ENCODE measurements around the gene GINS2. TPM values are rescaled to one million over a fixed set of nuclear protein-coding genes. Genes with fewer than 3 reads are reported as not detected.

Gene GINS2
- total RNA-seq, 1 donor from 2014 or later, result 0.81 TPM

DNA sequence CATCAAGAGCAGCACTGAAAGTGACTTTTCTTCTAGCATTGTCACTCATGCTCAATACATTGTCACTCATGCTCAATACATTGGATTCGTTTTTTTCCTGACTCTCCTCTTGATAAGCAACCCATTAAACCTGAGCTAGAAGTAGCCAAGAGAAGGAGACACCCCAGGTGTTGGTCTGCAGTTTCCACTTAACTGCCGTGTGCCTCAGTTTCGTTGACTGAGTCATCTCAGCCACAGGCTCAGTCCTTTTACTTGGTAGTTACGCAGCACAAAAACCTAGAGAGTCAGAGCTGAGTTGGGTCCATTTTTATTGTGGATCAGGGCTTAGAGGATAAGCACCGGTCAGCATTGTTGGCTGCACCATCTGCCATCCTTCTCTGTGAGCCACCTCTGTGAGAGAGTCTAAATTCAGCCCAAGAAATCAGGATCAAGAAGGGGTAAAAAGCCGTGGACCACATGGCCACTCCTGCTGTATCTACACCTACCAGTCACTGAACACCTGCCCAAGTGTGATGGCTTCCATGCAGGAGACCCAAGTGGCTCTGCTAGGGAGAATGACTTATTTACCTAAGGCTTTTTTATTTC, 11.3 kb downstream of the GINS2 start:
- DNase-seq (no peak), ATAC-seq (ENCODE audit: poor library complexity) (no peak)
- intact Hi-C loops (cut with DNase I), result no loop called here

DNA sequence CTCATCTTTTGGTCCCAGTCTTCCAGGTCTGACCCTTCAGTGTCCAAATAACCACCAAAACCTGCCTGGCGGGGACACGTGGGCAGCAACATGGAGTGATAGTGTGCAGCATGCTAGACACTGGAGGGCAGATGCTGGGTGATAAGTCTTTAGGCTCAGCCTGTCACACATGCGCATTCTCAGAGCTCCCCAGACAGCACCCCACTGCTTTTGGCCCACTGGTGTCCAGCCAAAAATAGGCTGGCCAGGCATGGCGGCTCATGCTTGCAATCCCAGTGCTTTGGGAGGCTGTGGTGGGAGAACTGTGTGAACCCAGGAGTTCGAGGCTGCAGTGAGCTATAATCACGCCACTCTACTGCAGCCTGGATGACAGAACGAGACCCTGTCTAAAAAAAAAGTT, 12.3 kb downstream of the GINS2 start:
- intact Hi-C loops (cut with DNase I), result no loop called here

DNA sequence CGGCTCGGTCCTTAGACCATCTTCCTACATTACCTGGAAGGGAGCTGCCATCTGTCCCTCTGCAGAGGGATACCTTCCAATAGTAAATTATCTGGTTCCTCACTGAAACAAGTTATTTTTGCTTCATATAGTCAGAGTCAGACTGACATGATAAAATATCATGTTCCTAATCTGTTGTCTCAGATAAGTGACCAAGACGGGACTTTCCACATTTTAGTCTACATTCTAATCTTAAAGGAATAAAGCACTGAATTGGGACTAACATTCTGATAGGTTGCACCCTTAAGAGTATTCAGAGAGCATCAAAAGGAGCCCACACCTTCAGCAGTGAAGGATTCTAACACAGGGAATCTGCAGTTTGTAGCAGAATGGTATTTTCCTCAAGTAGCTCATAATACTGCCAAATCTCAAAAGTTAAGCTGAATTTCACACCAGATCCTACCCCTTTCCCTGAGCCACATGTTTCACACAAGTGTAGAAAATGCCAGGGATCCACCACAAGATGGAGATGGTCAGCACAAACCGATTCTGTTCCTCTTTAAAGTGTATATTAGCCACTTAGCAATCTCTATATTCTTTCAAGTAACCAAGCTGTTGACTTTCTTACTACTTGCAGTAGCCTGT, 13.4 kb downstream of the GINS2 start:
- DNase-seq (no peak), ATAC-seq (ENCODE audit: poor library complexity) (no peak)
- intact Hi-C loops (cut with DNase I), result no loop called here

More for the DNA sequence above, 12.3 kb downstream of the GINS2 start:
- DNase-seq, result peak; percentile 5
- no peak for ATAC-seq (ENCODE audit: poor library complexity)

DNA sequence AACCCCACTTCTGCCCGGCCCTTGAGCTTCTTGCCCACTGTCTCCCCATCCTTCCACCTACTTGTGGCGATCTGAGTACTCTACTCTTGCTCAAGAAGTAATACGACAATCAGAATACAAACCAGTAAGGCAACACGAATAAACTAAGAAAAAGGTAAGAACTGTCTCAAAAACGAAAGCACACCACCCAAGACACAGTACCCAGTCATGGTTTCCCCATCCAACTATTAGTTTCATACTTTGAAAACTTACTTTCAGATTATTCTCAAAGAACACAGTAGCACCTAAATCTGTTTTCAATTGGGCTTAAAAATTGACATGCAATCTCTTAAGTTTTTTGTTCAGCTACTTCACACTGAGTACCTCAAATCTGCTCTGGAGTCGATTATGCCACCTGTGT, 13.9 kb downstream of the GINS2 start:
- DNase-seq (no peak), ATAC-seq (ENCODE audit: poor library complexity) (no peak)
- intact Hi-C loops (cut with DNase I), result no loop called here

DNA sequence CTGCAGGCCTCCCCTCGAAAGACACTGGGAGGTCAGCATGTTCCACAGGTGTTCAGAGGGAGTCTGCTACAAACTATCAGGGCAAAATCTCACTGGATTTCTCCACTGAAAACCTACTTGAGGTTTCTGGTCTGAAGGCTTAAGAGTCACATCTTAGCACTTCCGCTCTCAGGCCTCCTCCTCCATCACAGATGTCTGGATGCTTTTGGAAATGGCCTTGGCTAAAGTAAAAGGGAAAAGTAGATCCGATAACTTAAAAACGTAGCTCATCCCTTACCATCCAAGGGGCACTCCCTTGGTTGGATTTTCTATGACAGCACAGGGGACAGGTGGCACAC, 14.4 kb downstream of the GINS2 start:
- intact Hi-C loops (cut with DNase I), result no loop called here

DNA sequence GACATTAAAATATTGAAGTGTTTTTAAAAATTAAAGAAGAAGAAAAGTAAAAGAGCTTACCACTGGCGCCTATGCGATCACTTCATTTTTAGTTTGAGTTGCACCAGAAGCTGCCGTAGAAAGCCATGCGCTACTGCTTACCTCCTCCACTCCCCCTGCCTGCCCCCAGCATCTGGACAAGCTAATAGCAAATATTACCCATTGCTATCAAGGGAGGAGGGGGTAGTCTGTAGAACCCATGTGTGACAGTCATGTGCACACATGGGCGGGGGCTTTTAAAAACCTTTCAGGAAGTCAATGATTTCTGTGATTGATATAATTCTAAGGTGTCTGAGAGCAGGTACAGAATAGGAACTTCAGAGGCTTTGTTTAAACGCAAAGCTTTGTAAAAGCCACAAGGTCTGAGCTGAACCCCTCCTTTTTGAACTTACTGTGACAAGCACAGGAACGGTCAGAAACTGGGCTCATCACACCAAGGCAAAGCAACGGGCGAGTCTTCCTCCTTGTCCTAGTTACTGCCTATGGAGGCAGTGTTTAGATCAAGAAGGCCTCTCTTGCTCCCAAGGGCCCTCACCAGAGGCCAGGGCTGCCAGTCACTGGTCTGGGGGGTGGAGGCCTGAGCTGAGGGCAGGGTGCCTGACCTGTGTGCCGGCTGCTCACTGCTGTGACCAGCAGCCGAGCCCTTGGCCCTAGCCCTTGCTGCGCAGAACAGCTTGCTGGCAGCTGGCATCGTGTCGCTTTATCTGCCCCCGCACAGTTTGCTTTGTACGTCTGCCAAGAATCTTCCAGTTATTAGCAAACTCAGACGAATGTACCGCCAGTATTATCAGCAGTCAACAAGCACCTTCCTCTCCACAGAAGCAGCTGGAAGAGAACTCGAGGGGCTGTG, 15.0 kb downstream of the GINS2 start:
- intact Hi-C loops (cut with DNase I), result no loop called here
- ATAC-seq (ENCODE audit: poor library complexity), result peak; percentile 94
- DNase-seq, result peak; percentile 81

More for the DNA sequence above, 14.4 kb downstream of the GINS2 start:
- DNase-seq, result no peak
- ATAC-seq (ENCODE audit: poor library complexity), result no peak

DNA sequence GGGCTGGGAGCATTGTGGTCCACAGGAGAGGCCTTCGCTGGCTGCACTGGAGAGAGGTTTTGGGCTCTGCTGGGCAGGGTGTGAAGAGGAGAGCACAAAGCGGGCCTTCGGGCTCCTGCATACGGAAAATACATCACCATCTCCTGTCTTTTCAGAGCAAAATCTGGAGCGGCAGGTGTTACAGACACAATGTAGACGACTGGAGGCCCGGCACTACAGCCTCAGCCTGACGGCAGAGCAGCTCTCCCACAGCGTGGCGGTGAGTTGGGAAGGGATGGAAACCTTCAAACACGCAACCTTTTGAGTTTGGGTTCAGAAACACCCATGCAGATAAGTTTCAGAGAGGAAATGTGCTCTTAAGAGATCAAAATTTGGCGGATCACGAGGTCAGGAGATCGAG, 17.9 kb downstream of the GINS2 start:
- ATAC-seq (ENCODE audit: poor library complexity) (no peak), DNase-seq (peak; percentile 7)
- intact Hi-C loops (cut with DNase I), result no loop called here

DNA sequence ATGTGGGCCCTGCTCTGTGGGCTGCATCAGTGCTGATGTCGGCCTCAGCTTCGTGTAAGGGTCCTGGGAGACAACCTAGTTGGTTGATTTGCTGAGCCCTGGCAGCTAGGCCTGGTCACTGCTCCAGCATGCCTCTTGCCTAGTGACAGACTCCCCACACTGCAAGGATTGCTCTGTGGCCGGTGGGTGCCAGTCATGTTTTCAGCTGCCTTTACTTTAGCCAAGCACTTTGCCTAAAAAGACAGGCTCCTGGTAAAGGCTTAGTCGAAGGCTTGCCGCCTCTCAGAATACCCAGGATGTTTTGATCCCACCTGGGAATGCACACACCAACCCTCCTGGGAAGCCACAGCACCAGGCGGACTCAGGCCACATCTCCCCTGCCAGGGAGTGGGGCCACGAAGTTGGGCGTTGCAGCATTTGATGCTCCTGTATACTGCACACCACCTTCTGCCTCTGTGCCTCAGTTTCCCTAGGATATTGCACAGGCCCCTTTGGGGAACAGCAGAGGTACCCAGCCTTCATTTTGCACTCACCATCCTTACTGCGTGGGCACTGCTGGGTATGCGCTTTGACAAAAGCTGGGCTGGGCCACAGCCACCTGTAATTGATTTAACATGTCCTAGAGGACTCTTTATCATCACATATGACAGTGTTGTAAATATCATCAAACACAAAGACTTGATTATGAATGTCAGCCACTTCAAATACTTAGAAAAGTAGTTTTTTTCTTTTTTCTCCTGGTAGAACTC, 19.9 kb downstream of the GINS2 start:
- ATAC-seq (ENCODE audit: poor library complexity), result no peak
- peak; percentile 18 for DNase-seq
- intact Hi-C loops (cut with DNase I), result no loop called here

DNA sequence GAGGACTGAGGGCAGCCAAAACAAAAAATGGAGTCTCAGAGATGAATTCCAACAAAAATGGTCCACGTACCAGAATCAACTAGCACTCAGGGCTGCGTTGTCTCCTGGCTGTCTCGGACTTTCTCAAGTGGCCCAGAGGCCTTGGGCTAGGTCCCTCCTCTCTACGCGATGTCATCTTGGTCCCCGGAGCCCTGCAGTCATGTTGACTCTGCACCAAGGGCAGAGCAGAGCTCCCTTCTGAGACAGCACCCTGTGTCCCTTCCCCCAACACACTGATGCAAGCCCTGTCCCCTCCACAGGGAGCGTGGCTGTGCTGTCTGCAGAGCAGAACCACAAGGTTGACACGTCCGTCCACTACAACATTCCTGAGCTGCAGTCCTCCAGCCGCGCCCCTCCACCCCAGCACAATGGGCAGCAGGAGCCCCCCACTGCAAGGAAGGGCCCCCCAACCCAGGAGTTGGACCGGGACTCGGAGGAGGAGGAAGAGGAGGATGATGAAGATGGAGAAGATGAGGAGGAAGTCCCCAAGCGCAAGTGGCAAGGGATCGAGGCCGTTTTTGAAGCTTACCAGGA, 20.8 kb downstream of the GINS2 start:
- no peak for ATAC-seq (ENCODE audit: poor library complexity)
- DNase-seq, result peak; percentile 4
- intact Hi-C loops (cut with DNase I), result no loop called here

DNA sequence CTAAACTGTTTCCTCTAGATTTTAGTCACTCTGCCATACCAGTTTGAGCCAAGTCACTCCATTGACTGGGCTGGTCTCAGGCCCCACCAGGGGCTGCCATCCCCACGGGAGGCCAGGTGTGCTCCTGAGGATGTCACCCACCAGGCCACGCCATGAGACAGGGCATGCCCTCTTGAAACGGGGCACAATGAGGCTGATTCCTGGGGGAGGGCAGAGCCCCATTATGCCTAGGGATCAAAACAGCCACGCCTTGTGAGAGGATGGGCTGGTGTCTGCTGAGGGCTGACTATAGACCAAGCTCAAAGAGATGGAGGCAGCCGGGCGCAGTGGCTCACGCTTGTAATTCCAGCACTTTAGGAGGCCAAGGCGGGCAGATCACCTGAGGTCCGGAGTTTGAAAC, 21.5 kb downstream of the GINS2 start:
- intact Hi-C loops (cut with DNase I), result no loop called here
- DNase-seq, result no peak

DNA sequence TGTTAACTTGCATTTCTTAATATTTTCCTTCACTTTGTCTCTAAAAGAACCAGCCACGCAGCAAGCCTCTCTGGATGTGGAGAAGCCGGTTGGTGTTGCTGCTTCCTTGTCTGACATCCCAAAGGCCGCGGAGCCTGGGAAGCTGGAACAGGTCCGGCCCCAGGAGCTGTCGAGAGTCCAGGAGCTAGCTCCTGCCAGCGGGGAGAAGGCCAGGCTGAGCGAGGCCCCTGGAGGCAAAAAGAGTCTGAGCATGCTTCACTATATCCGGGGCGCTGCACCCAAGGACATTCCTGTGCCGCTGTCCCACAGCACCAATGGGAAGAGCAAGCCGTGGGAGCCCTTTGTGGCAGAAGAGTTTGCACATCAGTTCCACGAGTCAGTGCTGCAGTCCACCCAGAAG, 22.8 kb downstream of the GINS2 start:
- DNase-seq, result no peak
- ATAC-seq (ENCODE audit: poor library complexity), result no peak
- intact Hi-C loops (cut with DNase I), result no loop called here

More for the DNA sequence above, 21.5 kb downstream of the GINS2 start:
- no peak for ATAC-seq (ENCODE audit: poor library complexity)

DNA sequence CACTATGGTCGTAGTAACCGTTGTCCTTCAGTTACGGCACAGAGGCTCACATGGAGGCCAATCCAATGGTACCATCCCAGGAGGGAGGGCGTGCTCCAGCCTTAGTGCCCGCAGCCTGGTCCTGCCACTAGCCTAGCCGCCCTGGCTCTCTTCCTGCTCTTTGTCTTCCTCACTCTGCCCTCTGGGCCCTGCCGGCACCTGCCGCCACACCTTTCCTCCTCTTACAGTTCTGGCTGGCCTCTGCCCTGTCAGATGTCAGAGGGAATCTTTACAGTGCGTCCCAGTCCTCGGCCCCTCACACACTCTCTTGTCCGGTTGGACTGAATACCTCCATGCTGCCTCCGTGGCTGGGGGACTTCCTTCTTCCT, 23.4 kb downstream of the GINS2 start:
- intact Hi-C loops (cut with DNase I), result no loop called here
- DNase-seq (no peak), ATAC-seq (ENCODE audit: poor library complexity) (no peak)

DNA sequence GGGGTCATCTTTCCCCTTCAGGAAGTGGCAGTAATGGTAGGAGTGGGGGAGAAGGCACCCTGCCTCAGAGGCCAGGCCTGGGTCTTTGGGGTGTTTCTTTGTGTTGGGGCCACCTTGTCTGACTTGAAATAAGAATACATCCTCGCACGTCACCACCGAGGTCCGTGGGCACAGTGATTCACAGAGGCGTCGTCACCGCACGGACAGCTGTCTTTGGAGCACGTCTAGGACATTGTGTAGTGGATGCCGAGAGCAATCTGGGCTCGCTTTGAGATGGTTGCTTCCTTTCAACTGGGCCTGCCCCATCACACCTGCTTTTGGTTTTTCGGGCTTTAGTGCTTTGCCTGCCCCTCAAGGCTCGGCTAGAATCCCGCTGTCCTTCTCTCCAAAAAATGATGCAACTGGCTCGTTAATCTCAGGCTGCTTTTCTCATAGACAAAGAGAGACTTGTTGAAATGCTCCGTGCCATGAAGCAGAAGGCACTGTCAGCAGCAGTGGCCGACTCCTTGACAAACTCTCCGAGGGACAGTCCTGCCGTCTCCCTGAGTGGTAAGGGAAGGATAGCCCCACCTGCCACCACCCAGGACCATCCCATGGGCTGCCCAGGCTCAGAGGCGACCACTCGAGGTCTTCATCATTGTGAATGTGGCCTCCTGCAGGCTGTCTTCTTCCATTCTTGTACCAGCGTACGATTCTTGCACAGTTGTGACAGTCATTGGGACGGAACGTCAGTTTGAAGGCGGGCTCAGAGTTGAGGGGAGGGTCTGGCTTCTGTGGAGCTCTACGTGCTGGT, 24.0 kb downstream of the GINS2 start:
- DNase-seq (peak; percentile 29), ATAC-seq (ENCODE audit: poor library complexity) (no peak)
- intact Hi-C loops (cut with DNase I), result no loop called here

DNA sequence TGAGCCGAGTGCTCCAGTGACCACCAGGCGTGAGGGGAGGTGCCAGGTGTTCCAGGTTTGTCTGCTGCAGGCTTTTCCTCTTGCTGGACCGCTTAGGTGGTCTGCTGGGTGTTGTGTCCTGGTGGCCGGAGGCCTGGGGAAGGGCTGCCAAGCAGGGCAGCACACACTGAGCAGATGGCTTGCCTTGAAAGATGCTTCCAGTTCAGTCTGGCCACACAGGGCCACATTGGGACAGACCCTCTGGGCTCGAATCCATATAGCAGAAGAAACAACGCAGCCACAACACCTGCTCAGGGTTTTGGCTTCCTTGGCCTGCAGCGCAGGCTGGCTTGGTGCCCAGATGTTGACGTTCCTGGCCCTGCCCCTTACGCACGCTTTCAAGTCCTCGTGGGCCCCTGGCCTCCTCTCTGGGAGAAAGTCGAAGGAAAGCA, 24.8 kb downstream of the GINS2 start:
- intact Hi-C loops (cut with DNase I), result no loop called here
- DNase-seq, result peak; percentile 51
- no peak for ATAC-seq (ENCODE audit: poor library complexity)

DNA sequence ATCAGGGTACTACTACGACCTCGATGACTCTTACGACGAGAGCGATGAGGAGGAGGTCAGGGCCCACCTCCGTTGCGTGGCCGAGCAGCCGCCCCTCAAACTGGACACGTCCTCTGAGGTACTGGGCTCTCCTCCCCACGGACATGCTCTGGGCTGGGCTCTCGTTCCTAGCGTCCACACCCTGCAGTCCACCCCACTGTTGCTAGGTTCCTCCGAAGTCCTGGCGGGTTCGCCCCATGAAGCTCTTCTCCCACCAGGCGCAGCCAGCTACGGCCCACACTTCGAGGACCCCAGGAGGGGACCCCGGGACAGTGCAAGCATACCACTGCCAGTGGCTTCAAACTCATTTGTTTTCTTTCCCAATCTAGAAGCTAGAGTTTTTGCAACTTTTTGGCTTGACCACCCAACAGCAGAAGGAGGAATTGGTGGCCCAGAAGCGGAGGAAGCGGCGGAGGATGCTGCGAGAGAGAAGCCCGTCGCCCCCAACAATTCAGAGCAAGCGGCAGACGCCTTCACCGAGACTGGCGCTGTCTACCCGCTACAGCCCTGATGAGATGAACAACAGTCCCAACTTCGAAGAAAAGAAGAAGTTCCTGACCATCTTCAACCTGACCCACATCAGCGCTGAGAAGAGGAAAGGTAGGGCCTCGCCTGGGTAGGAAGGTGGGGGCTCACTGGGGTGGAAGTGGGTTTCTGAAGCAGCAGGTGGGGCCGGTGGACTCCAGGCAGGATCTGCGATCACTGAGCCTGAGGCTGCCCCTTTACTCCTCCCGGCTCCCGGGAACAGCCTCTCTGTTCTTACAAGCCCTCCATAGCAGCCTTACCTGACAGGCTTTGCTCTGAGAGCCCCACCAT, 25.6 kb downstream of the GINS2 start:
- DNase-seq (no peak), ATAC-seq (ENCODE audit: poor library complexity) (no peak)
- intact Hi-C loops (cut with DNase I), result no loop called here

DNA sequence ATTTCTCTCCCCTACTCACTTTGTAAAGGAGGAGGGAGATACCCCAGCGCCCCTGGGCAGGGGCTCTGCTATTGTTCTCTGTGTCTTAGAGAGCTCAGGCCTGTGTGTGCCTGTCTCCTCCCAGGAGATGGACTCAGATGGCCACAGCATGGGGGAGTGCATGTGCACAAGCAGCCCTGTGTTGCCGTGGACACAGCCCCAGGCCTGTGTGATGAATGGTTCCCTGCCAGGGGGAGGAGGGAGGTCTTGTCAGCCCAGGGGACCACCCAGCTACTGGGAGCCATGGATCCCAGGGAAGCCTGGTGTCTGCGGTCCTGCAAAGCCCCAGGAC, 26.3 kb downstream of the GINS2 start:
- intact Hi-C loops (cut with DNase I), result no loop called here
- ATAC-seq (ENCODE audit: poor library complexity), result no peak
- DNase-seq, result peak; percentile 30

DNA sequence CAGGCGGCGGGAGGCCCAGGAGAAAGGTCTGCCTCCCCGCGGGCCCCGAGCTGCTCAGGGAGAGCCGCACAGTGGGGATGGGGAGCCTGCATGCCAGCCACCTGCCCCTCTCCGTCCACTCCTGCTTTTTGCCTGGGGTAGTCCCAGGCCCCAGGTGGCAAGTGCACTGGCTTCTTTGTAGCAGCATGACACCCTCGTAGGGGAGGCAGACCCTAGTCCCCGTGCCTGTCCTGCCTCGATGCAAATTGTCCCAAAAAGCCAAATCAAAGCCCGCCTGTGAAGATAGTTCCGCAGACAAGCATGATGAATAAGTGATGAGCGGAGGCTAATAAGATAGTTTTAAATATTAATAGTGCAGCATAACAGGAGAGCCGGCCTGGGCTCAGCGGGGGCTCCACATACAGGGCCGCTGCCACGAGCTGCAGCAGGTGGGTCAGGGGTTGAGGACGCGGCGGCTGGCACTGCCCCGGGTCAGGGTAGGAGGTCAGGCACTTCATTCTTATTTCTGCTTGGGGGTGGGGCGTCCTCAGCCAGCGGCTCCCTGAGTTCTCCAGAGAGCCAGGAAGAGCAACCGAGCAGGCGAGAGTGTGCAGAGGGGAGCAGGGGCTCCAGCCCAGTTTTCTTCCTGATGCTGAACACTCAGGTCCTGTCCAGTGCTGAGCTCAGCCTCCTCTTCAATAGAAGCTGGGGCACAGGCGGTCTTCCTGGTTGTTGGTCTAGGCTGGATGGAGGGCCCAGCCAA, 26.8 kb downstream of the GINS2 start:
- no peak for DNase-seq
- no peak for ATAC-seq (ENCODE audit: poor library complexity)
- intact Hi-C loops (cut with DNase I), result no loop called here

Measured in Right ventricle myocardium superior (tissue), 1 donor.